GM23248 (cell line): ENCODE data around the gene PLCL2. TPM values are rescaled to one million over a fixed set of nuclear protein-coding genes. Genes with fewer than 3 reads are reported as not detected.

ENCODE experiments used
- DNase-seq: peaks from one replicate; pipeline ENCODE4 v3.0.0-alpha.2; 2015
- H2AFZ ChIP-seq: fragments of 200-600 bp; sonication (generic); 2 replicates; pipeline ENCODE4 v1.6.1; 2016; ENCODE audit warnings: antibody characterized with exemption
- H3F3A ChIP-seq: fragments of 200-600 bp; sonication (generic); 2 replicates; pipeline ENCODE4 v1.6.1; 2016; ENCODE audit warnings: mild to moderate bottlenecking, antibody characterized with exemption, mixed run types; ENCODE audit not compliant: insufficient read depth
- H3K27ac ChIP-seq: fragments of 200-600 bp; sonication (generic); 2 replicates; pipeline ENCODE4 v1.5.1; 2016; ENCODE audit warnings: mild to moderate bottlenecking
- H3K27me3 ChIP-seq: fragments of 200-600 bp; sonication (generic); replicated peaks from 2 replicates; pipeline ENCODE4 v1.6.1; 2016; ENCODE audit warnings: mild to moderate bottlenecking; ENCODE audit not compliant: insufficient read depth
- H3K36me3 ChIP-seq: fragments of 200-600 bp; sonication (generic); 2 replicates; pipeline ENCODE4 v1.6.1; 2016; ENCODE audit warnings: low read depth, mild to moderate bottlenecking
- H3K4me1 ChIP-seq: fragments of 200-600 bp; sonication (generic); 2 replicates; pipeline ENCODE4 v1.6.1; 2016; ENCODE audit warnings: mild to moderate bottlenecking; ENCODE audit not compliant: insufficient read depth
- H3K4me2 ChIP-seq: fragments of 200-600 bp; sonication (generic); one replicate; pipeline ENCODE4 v1.6.1; 2016; ENCODE audit warnings: mild to moderate bottlenecking; ENCODE audit not compliant: unreplicated experiment
- H3K4me3 ChIP-seq: fragments of 200-600 bp; sonication (generic); 2 replicates; pipeline ENCODE4 v1.5.1; 2016; ENCODE audit warnings: mild to moderate bottlenecking
- H3K79me2 ChIP-seq: fragments of 200-600 bp; sonication (generic); 2 replicates; pipeline ENCODE4 v1.6.1; 2016; ENCODE audit warnings: mild to moderate bottlenecking; ENCODE audit not compliant: insufficient read depth
- H3K9ac ChIP-seq: fragments of 200-600 bp; sonication (generic); 2 replicates; pipeline ENCODE4 v1.6.1; 2016; ENCODE audit warnings: mild to moderate bottlenecking
- H3K9me2 ChIP-seq: fragments of 200-600 bp; sonication (generic); 2 replicates; pipeline ENCODE4 v1.6.1; 2016; ENCODE audit warnings: mixed run types, mild to moderate bottlenecking, moderate library complexity; ENCODE audit not compliant: insufficient read depth
- H3K9me3 ChIP-seq: fragments of 200-600 bp; sonication (generic); one replicate; pipeline ENCODE4 v1.6.1; 2017; ENCODE audit warnings: low read depth
- H4K20me1 ChIP-seq: fragments of 200-600 bp; sonication (generic); 2 replicates; pipeline ENCODE4 v1.6.0; 2016; ENCODE audit not compliant: insufficient read depth
- EZH2 ChIP-seq: fragments of 200-600 bp; sonication (generic); IDR thresholded peaks from 2 replicates; pipeline ENCODE4 v1.6.1; 2018; ENCODE audit warnings: antibody characterized with exemption, mild to moderate bottlenecking; ENCODE audit not compliant: insufficient read depth, poor library complexity, severe bottlenecking
- EZH2phosphoT487 ChIP-seq: fragments of 200-600 bp; sonication (generic); IDR thresholded peaks from 2 replicates; pipeline ENCODE4 v1.6.1; 2018; ENCODE audit warnings: antibody characterized with exemption, moderate library complexity, mild to moderate bottlenecking, low read depth; ENCODE audit not compliant: insufficient read depth
- WGBS, 2 experiments: methylation state at CpG; one replicate each; pipeline ENCODE4 v1.1.6; 2015 to 2017; ENCODE audit warnings: low lambda C conversion rate in 2 of 2, low coverage in 1 of 2; ENCODE audit errors: missing lambda C conversion rate in 2 of 2; 5-methylcytosine and 5-hydroxymethylcytosine counted together
- in situ Hi-C: fragments of 300-500 bp; cut with MboI; formaldehyde crosslinking; loops from 2 replicates; pipeline ENCODE4 v1.15.0; 2020
- polyA plus RNA-seq: library from polyadenylated mRNA; unstranded; fragments of >200 nt; fragmentation: Nextera tagmentation; extraction: Ambion mirVana; gene quantifications from 2 replicates; pipeline ENCODE4 v1.2.1, GENCODE V29; 2016
- total RNA-seq: library from RNA; depleted of rRNA; stranded (reverse); fragments of >200 nt; shearing (Covaris generic); gene quantifications from 2 replicates; pipeline ENCODE4 v1.2.3, GENCODE V29; 2014

PLCL2 gene
- total and polyA plus RNA-seq, 2 experiments from 2014 or later: 1.4 to 5.1 TPM

DNA sequence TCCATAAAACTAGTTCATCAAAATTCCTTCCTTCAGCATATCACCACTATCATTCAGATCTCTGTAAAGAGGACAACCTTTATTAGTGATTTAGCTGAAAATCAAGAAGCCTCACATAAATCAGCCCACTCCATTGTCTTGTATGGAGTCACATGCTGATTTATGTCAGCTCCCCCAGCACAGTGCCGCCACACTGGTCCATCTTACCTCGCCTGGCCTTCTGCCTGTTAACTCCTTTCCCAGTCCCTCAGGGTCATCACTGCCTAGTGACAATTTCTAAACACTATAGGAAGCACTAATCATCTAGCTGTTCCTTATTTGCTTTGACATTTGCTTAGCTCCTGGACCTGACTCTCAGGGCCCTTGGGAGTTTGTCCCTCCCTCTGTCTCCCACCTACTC, 75.4 kb downstream of the PLCL2 start:
- Histone ChIP-seq H3K27me3 (no peaks in the 10 kb centered on the region), H3K9me2 (no peaks in the 10 kb centered on the region), H3K4me2 (no peak overlapping the region), H3K36me3 (no peaks in the 10 kb centered on the region), H3K9ac (no peak overlapping the region), H3K9me3 (no peaks in the 10 kb centered on the region), H4K20me1 (no peaks in the 10 kb centered on the region), H3K27ac (no peak overlapping the region), H3K79me2 (no peaks in the 10 kb centered on the region), H3K4me1 (no peaks in the 10 kb centered on the region), H3K4me3 (no peak overlapping the region), H3F3A (no peaks in the 10 kb centered on the region), H2AFZ (no peak overlapping the region)
- no peak for TF ChIP-seq EZH2
- TF ChIP-seq EZH2phosphoT487: no peak
- no peak for DNase-seq
- in situ Hi-C loops: no loop called here
- 97 to 98% methylated on average over 2 of the region's 2 CpGs for WGBS, 2 experiments

DNA sequence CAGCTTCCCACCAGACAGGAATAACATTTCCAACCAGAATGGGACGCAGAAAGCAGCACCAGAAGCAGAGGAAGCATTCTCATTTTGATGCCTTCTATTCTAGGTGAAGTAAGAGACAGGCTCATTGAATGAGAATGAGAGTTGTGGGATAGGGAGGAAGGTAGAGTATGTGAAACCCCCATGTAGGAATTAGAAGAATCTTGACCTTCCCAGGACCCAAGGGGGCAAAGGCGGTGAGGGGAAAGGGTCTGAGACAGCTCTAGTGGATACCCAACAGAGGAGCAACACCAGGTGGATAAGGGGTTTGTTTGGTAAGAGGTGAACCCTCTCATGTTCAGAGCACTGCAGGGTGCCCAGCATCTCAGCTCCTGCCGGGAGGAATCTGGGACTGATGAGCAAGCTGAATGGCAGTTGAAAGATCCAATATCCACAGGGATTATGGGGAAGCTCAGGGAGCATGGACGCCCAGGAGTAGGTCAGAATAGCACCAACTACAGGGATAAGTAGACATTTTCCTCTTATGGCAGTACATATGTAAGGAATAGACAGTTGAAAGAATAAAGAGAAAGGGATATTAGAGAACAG, 77.0 kb downstream of the PLCL2 start:
- no peaks in the 10 kb centered on the region for H3F3A ChIP-seq
- H3K27me3 ChIP-seq: no peaks in the 10 kb centered on the region
- no peak for DNase-seq
- H2AFZ ChIP-seq: no peak overlapping the region
- TF ChIP-seq EZH2: no peak
- no peak for TF ChIP-seq EZH2phosphoT487
- H3K4me2 ChIP-seq: no peak overlapping the region
- H4K20me1 ChIP-seq: no peaks in the 10 kb centered on the region
- WGBS, 2 experiments: 71 to 76% methylated on average over 4 of the region's 4 CpGs
- no peaks in the 10 kb centered on the region for H3K9me2 ChIP-seq
- H3K4me1 ChIP-seq: no peaks in the 10 kb centered on the region
- no peaks in the 10 kb centered on the region for H3K9me3 ChIP-seq
- H3K4me3 ChIP-seq: no peak overlapping the region
- in situ Hi-C loops: no loop called here
- H3K9ac ChIP-seq: no peak overlapping the region
- no peak overlapping the region for H3K27ac ChIP-seq
- no peaks in the 10 kb centered on the region for H3K36me3 ChIP-seq
- no peaks in the 10 kb centered on the region for H3K79me2 ChIP-seq

DNA sequence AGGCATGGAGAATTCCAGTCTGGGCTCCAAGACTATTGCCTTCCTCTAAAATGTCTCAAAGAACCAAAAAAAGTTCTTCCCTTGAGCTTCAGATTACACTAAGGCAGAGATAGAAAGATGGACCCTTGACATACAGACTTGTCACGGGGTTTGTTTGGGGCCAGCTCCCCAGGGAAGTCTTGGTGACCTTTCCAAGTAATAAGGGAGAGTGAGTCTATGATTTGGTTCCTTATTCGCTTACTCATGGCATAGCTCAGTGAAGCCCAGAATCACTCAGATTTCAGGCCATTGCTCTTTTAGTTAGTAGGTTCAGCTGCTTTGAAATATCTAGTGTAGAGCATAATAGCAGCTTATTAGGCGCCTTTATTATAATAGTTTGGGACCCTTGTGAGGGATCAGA, 90.3 kb downstream of the PLCL2 start:
- Histone ChIP-seq H4K20me1 (no peaks in the 10 kb centered on the region), H3K9ac (no peak overlapping the region), H2AFZ (no peak overlapping the region), H3K4me3 (no peak overlapping the region), H3K36me3 (no peaks in the 10 kb centered on the region), H3K9me2 (no peaks in the 10 kb centered on the region), H3K79me2 (0 out of 2 replicates have a peak, but pooled peaks cover 6% of the 10 kb centered on the region), H3K9me3 (no peaks in the 10 kb centered on the region), H3K27ac (no peak overlapping the region), H3K4me1 (peaks cover 8% of the 10 kb centered on the region), H3F3A (peaks cover 12% of the 10 kb centered on the region; the same call in 1 of the 2 replicates), H3K27me3 (no peaks in the 10 kb centered on the region), H3K4me2 (no peak overlapping the region)
- no peak for DNase-seq
- TF ChIP-seq EZH2 (no peak), EZH2phosphoT487 (no peak)
- WGBS, 2 experiments: 91 to 98% methylated on average over 3 of the region's 3 CpGs
- in situ Hi-C loops: no loop called here

DNA sequence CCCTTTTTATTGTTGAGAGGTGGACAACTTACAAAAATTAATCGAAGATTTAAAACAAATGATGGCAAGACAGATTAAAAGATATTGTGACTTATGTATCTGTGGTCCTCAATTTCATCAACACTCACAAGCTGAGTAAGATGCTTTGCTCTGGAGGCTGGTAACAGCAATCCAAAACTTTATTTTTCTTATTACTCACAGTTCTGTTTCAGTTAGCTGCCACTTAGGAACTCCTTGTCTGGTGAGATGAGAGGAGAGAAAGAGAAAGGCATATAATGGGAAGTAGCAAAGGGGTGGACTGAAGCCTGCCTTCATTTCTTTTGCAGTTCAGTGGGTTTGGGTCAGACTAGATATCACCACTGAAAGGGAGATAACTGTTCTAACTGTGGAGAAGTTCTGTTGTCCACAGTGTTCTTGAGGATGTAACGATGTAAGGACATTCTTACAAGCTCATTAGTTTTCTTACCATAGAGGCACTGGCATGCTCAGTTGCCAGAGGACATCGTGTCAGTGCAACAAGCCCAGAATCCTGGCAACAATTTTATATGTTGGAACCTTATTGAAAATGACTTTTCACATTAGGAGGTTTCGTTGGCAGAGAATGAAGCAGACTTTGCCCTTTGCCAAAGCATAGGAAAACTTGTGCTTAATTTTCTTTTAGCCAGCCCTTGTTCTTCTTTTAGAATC, 93.6 kb downstream of the PLCL2 start:
- Histone ChIP-seq H3K9ac (no peak overlapping the region), H3K4me2 (peak overlapping the region; percentile 65), H3K9me2 (no peaks in the 10 kb centered on the region), H3K4me3 (no peak overlapping the region), H3F3A (peaks cover 12% of the 10 kb centered on the region; the same call in 1 of the 2 replicates), H3K27me3 (no peaks in the 10 kb centered on the region), H3K36me3 (no peaks in the 10 kb centered on the region), H2AFZ (peak overlapping the region; percentile 48), H3K27ac (no peak overlapping the region), H3K4me1 (peaks cover 8% of the 10 kb centered on the region), H4K20me1 (no peaks in the 10 kb centered on the region), H3K79me2 (0 out of 2 replicates have a peak, but pooled peaks cover 6% of the 10 kb centered on the region), H3K9me3 (no peaks in the 10 kb centered on the region)
- in situ Hi-C loops: no loop called here
- TF ChIP-seq EZH2phosphoT487 (no peak), EZH2 (no peak)
- peak; percentile 63 for DNase-seq
- WGBS, 2 experiments: 38 to 45% methylated on average over 4 of the region's 4 CpGs
